ENCODE measurements around the gene LRRK1.

The LRRK1 gene

GRCh38 chr15:101105059-101105891 lies 186.1 kb downstream of the LRRK1 start:
- no peak for DNase-seq
- Mint-ChIP-seq H3K9me3 (peaks cover 24% of the 10 kb centered on the region), H3K4me3 (peak overlapping the region; percentile 27), H3K27me3 (ENCODE audit: low read depth, poor library complexity) (no peaks in the 10 kb centered on the region), H3K4me1 (peaks cover 29% of the 10 kb centered on the region), H3K27ac (peak overlapping the region; percentile 97), H3K36me3 (ENCODE audit: low read depth) (no peaks in the 10 kb centered on the region)
- no peak for TF ChIP-seq CTCF (IDR thresholded peaks at IDR 0.05)

- TF ChIP-seq CTCF (IDR thresholded peaks at IDR 0.05) = no peak
- Mint-ChIP-seq H3K27me3 (ENCODE audit: low read depth, poor library complexity) (no peaks in the 10 kb centered on the region), H3K9me3 (peaks cover 21% of the 10 kb centered on the region), H3K4me3 (no peak overlapping the region), H3K27ac (peak overlapping the region; percentile 78), H3K4me1 (peaks cover 40% of the 10 kb centered on the region), H3K36me3 (ENCODE audit: low read depth) (no peaks in the 10 kb centered on the region)
- DNase-seq = no peak
Observed at GRCh38 chr15:101107101-101107500, 187.9 kb downstream of the LRRK1 start.

- no peaks in the 10 kb centered on the region for H3K27me3 Mint-ChIP-seq (ENCODE audit: low read depth, poor library complexity)
- DNase-seq = no peak
- no peak overlapping the region for H3K27ac Mint-ChIP-seq
- H3K4me1 Mint-ChIP-seq = peaks cover 47% of the 10 kb centered on the region
- H3K4me3 Mint-ChIP-seq = no peak overlapping the region
- peaks cover 21% of the 10 kb centered on the region for H3K9me3 Mint-ChIP-seq
- no peak for TF ChIP-seq CTCF (IDR thresholded peaks at IDR 0.05)
- H3K36me3 Mint-ChIP-seq (ENCODE audit: low read depth) = no peaks in the 10 kb centered on the region
Observed at GRCh38 chr15:101107625-101108460, 188.7 kb downstream of the LRRK1 start.

- Mint-ChIP-seq H3K4me3 (no peak overlapping the region), H3K27me3 (ENCODE audit: low read depth, poor library complexity) (no peaks in the 10 kb centered on the region), H3K9me3 (peaks cover 20% of the 10 kb centered on the region), H3K4me1 (peaks cover 48% of the 10 kb centered on the region), H3K36me3 (ENCODE audit: low read depth) (no peaks in the 10 kb centered on the region), H3K27ac (no peak overlapping the region)
- TF ChIP-seq CTCF (IDR thresholded peaks at IDR 0.05) = no peak
- DNase-seq = no peak
Observed at GRCh38 chr15:101108461-101108775, 189.3 kb downstream of the LRRK1 start.

- Mint-ChIP-seq H3K4me1 (peaks cover 52% of the 10 kb centered on the region), H3K4me3 (no peak overlapping the region), H3K27ac (no peak overlapping the region), H3K9me3 (peaks cover 17% of the 10 kb centered on the region), H3K27me3 (ENCODE audit: low read depth, poor library complexity) (no peaks in the 10 kb centered on the region), H3K36me3 (ENCODE audit: low read depth) (no peaks in the 10 kb centered on the region)
- DNase-seq = no peak
- TF ChIP-seq CTCF (IDR thresholded peaks at IDR 0.05) = no peak
Observed at GRCh38 chr15:101108791-101109190, 189.6 kb downstream of the LRRK1 start.

Data from nephron progenitor cell (in vitro differentiated cells).